ENCODE results near the gene CKAP5. TPM values are rescaled to one million over a fixed set of nuclear protein-coding genes. Genes with fewer than 3 reads are reported as not detected.

The CKAP5 gene
- total RNA-seq, 6 donors from 2014 or later = 24.4 to 48.3 (median 38.1) TPM

DNA sequence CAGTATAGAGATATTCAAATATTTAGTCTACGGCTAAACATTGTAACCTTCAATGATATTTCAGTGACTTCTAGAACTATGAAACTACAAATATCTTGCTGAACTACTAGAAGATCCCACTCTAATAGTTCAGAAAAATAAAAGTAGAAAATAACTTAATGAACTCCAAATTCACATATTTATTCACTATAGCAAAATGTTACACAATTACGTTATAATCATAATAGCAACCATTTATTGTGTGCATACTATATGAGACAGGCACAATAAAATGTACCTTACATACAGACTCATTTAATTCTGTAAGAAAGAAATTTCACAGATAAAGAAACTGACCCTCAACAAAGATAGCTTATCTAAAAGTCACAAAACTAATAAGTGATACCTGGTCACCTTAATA, 69.2 kb downstream of the CKAP5 start:
- ATAC-seq (ENCODE audit: low FRiP score in 2 of 2) (no peak), DNase-seq (no peak)
- 97 to 100% methylated on average over 2 of the region's 2 CpGs for WGBS, 2 donors
- peaks cover 12 to 80% (median 56%) of the 10 kb centered on the region in 4 donors for H3K36me3 ChIP-seq
- no peaks in the 10 kb centered on the region for H3K4me1 ChIP-seq
- H3K27me3 ChIP-seq = no peaks in the 10 kb centered on the region
- TF ChIP-seq POLR2A (IDR thresholded peaks at IDR 0.05) (no peak), POLR2AphosphoS5 (IDR thresholded peaks at IDR 0.05) (no peak), EP300 (IDR thresholded peaks at IDR 0.05) (no peak)
- TF ChIP-seq, protein P1, sequence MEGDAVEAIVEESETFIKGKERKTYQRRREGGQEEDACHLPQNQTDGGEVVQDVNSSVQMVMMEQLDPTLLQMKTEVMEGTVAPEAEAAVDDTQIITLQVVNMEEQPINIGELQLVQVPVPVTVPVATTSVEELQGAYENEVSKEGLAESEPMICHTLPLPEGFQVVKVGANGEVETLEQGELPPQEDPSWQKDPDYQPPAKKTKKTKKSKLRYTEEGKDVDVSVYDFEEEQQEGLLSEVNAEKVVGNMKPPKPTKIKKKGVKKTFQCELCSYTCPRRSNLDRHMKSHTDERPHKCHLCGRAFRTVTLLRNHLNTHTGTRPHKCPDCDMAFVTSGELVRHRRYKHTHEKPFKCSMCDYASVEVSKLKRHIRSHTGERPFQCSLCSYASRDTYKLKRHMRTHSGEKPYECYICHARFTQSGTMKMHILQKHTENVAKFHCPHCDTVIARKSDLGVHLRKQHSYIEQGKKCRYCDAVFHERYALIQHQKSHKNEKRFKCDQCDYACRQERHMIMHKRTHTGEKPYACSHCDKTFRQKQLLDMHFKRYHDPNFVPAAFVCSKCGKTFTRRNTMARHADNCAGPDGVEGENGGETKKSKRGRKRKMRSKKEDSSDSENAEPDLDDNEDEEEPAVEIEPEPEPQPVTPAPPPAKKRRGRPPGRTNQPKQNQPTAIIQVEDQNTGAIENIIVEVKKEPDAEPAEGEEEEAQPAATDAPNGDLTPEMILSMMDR (IDR thresholded peaks at IDR 0.05) = no peak
- H3K9me3 ChIP-seq = no peaks in the 10 kb centered on the region
- H3K27ac ChIP-seq = no peak overlapping the region
- H3K4me3 ChIP-seq = no peak overlapping the region

DNA sequence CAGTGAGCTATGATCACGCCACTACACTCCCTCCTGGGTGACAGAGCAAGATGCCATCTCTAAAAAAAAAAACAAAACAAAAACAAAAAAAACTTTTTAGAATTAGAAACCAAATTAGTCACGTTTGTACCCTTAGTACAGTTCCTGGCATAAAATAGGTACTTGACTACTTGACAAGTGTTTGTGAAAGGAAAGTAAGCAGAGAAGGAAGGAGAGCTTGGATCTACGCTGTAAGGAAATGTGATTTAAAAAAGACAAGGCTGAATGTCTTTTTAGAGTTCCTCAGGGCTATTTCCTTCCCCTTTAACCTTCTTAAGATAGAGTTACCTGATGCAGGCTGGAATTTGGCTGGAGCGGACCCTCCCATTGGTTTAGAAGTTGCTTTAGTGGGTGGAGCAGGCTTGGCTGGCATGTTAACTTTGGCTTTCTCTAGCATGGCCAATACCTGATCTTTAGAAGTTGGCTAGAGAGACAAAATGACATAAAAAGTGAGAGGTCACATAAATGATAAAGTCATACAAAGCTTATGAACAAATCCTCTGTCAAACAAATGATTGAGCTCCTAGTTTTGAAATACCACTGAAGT, 76.4 kb downstream of the CKAP5 start:
- Histone ChIP-seq H3K9me3 (no peaks in the 10 kb centered on the region), H3K27ac (peak overlapping the region in 2 of 4 donors; percentile 9 to 46), H3K27me3 (no peaks in the 10 kb centered on the region), H3K4me3 (no peak overlapping the region), H3K36me3 (peaks cover 0 to 73% (median 55%) of the 10 kb centered on the region in 4 donors), H3K4me1 (no peaks in the 10 kb centered on the region)
- DNase-seq (no peak), ATAC-seq (ENCODE audit: low FRiP score in 2 of 2) (no peak)
- TF ChIP-seq POLR2AphosphoS5 (IDR thresholded peaks at IDR 0.05) (no peak), EP300 (IDR thresholded peaks at IDR 0.05) (no peak), POLR2A (IDR thresholded peaks at IDR 0.05) (no peak)
- TF ChIP-seq, protein P1 (IDR thresholded peaks at IDR 0.05) = no peak
- WGBS, 2 donors = 75 to 82% methylated on average over 4 of the region's 4 CpGs

DNA sequence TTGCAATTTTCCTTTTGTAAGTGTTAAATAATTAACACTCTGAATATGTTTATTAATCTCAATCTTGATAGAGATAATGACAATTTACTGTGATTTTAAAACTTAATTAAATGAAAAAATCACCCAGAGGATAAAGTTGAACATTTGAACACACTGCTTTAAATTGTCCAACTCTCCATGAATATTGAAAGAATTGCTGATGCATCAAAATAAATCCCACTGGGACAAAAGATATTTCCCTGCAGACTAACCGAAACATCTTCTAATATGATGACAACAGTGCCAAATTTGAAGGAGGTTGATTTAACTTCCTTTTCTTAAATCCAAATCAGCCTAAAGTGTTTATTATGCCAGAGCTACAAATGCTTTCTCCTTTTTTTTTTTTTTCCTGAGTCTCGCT, 79.4 kb downstream of the CKAP5 start:
- Histone ChIP-seq H3K9me3 (no peaks in the 10 kb centered on the region), H3K36me3 (peaks cover 0 to 84% (median 61%) of the 10 kb centered on the region in 4 donors), H3K4me3 (no peak overlapping the region), H3K27ac (no peak overlapping the region), H3K27me3 (no peaks in the 10 kb centered on the region), H3K4me1 (no peaks in the 10 kb centered on the region)
- ATAC-seq (ENCODE audit: low FRiP score in 2 of 2) (no peak), DNase-seq (no peak)
- WGBS, 2 donors = 91 to 93% methylated on average over 2 of the region's 2 CpGs
- TF ChIP-seq, protein P1 (IDR thresholded peaks at IDR 0.05) = no peak
- no peak for TF ChIP-seq POLR2AphosphoS5 (IDR thresholded peaks at IDR 0.05)
- TF ChIP-seq EP300 (IDR thresholded peaks at IDR 0.05) = no peak
- TF ChIP-seq POLR2A (IDR thresholded peaks at IDR 0.05) = no peak

DNA sequence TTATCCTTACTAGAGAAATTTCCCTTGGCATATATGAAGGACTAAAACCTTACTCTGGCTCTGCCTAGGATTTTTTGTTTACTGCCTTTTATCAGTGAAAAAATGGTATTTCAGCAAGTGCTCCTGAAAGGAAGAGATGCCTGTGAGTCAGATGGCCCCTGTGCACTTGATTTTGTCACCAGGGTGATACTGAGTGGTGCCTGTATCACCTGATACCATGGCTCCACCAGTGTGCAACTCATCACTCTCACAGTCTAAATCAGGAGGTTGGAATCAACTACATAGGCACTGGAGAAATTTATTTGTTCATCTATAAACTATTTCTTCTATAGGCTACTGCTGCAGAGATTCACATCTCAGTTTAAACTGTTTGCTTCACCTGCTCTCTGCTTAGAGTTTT, 83.8 kb downstream of the CKAP5 start:
- TF ChIP-seq, protein P1 (IDR thresholded peaks at IDR 0.05) = no peak
- no peak for TF ChIP-seq POLR2AphosphoS5 (IDR thresholded peaks at IDR 0.05)
- no peak for TF ChIP-seq EP300 (IDR thresholded peaks at IDR 0.05)
- no peak for TF ChIP-seq POLR2A (IDR thresholded peaks at IDR 0.05)
- no peaks in the 10 kb centered on the region for H3K27me3 ChIP-seq
- H3K36me3 ChIP-seq = peaks cover 15 to 90% (median 62%) of the 10 kb centered on the region in 4 donors
- no peaks in the 10 kb centered on the region for H3K4me1 ChIP-seq
- DNase-seq = no peak
- no peak for ATAC-seq (ENCODE audit: low FRiP score in 2 of 2)
- no peak overlapping the region for H3K4me3 ChIP-seq
- H3K9me3 ChIP-seq = no peaks in the 10 kb centered on the region
- no peak overlapping the region for H3K27ac ChIP-seq

DNA sequence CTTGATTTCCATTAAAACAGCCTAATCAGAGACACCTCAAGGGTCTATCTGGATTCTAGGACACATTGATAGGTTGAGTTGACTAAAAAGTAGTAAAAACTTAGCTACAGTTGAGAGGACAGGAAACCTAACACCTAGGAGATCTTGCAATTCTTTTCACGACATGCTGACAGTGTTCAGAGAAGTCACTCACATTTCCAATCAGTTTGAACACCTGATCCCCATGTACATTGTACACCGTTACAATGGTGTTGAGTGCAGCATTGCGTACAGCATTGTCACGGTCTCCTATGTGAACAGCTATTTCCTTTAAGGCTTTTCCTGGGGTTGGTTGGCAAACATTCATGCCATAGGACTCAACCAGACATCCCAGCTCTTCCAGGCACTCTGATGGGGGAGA, 84.3 kb downstream of the CKAP5 start:
- WGBS, 2 donors = 85 to 86% methylated on average over 4 of the region's 4 CpGs
- no peaks in the 10 kb centered on the region for H3K4me1 ChIP-seq
- no peak overlapping the region for H3K27ac ChIP-seq
- H3K36me3 ChIP-seq = peaks cover 19 to 90% (median 64%) of the 10 kb centered on the region in 4 donors
- no peaks in the 10 kb centered on the region for H3K27me3 ChIP-seq
- ATAC-seq (ENCODE audit: low FRiP score in 2 of 2) (no peak), DNase-seq (no peak)
- H3K9me3 ChIP-seq = no peaks in the 10 kb centered on the region
- no peak overlapping the region for H3K4me3 ChIP-seq
- no peak for TF ChIP-seq EP300 (IDR thresholded peaks at IDR 0.05)
- no peak for TF ChIP-seq POLR2AphosphoS5 (IDR thresholded peaks at IDR 0.05)
- TF ChIP-seq, protein P1 (IDR thresholded peaks at IDR 0.05) = no peak
- TF ChIP-seq POLR2A (IDR thresholded peaks at IDR 0.05) = no peak
